ENCODE measurements around the gene DHRS2.

The DHRS2 gene

GRCh38 chr14:23600806-23601205 lies 35.4 kb upstream of the DHRS2 start:
- no peak overlapping the region for H3K27ac ChIP-seq
- H3K4me3 ChIP-seq (ENCODE audit: low read depth, low read length): no peak overlapping the region
- no peak for DNase-seq
- no peaks in the 10 kb centered on the region for H3K36me3 ChIP-seq
- TF ChIP-seq CTCF (IDR thresholded peaks at IDR 0.05; ENCODE audit: low read depth, low read length): no peak
- H3K27me3 ChIP-seq (ENCODE audit: insufficient read depth, low read depth, severe bottlenecking): no peaks in the 10 kb centered on the region
- no peaks in the 10 kb centered on the region for H3K9me3 ChIP-seq (ENCODE audit: severe bottlenecking)

DNA sequence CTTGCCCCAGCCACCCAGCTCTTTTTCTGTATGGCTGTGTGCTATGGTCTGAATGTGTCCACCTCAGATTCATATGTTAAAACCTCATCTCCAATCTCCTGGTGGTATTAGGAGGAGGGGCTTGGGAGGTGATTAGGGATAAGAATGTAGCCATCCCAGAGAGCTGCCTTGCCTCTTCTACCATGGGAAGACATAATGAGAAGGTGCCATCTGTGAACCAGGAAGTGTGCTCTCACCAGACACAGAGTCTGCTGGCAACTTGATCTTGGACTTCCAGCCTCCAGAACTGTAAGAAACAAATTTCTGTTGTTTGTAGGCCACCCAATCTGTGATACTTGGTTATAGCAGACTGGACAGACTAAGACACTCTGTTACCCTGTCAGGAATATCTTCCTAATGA lies 34.7 kb upstream of the DHRS2 start:
- Histone ChIP-seq H3K4me3 (ENCODE audit: low read depth, low read length) (no peak overlapping the region), H3K27ac (no peak overlapping the region), H3K27me3 (ENCODE audit: insufficient read depth, low read depth, severe bottlenecking) (no peaks in the 10 kb centered on the region), H3K36me3 (no peaks in the 10 kb centered on the region), H3K9me3 (ENCODE audit: severe bottlenecking) (no peaks in the 10 kb centered on the region)
- TF ChIP-seq CTCF (IDR thresholded peaks at IDR 0.05; ENCODE audit: low read depth, low read length): no peak
- no peak for DNase-seq

GRCh38 chr14:23601845-23602180 lies 34.4 kb upstream of the DHRS2 start:
- H3K4me3 ChIP-seq (ENCODE audit: low read depth, low read length): no peak overlapping the region
- no peak overlapping the region for H3K27ac ChIP-seq
- no peaks in the 10 kb centered on the region for H3K27me3 ChIP-seq (ENCODE audit: insufficient read depth, low read depth, severe bottlenecking)
- no peaks in the 10 kb centered on the region for H3K9me3 ChIP-seq (ENCODE audit: severe bottlenecking)
- H3K36me3 ChIP-seq: no peaks in the 10 kb centered on the region
- no peak for DNase-seq
- no peak for TF ChIP-seq CTCF (IDR thresholded peaks at IDR 0.05; ENCODE audit: low read depth, low read length)

DNA sequence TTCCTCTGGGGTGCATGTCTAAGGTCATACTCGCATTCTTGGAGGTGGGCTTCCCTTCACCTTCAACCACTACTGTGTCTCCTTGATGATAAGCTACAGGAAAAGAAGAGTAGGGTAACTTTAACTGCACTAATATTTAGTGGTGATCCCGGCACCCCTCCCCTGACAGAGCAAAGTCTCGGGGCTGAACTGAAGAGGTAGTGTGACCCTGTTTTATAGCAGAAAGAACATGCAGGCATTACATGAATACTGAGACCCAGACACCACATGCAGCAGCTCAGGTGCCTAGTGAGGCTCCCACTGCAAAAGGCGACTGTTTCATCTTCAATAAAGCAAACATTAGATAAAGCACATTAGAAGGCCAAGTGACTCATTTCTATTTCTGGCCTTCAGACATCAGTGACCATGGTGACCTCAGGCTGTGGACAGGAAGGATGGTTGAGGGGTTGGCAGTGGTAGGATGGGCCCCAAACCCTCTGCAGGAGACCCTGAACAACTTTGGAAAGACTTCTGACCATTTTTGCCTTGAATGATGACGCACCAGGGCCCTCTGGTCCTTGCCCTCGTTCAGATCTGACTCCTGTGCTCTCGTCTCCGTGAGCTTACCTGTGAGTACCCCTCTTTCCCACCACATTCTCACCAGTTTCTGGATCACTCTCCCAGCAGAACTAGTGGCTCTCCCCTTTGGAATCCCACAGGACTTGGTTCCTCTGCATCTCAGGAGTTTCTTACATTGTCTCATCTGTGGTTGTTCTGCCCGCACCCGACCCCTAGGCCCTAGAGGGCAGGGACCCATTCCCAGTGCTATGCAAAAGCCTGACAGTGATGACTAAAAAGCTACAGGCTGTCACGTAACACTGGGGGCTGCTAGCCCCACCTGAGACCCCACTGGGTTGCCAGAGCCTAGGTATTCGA lies 33.7 kb upstream of the DHRS2 start:
- Histone ChIP-seq H3K9me3 (ENCODE audit: severe bottlenecking) (no peaks in the 10 kb centered on the region), H3K4me3 (ENCODE audit: low read depth, low read length) (no peak overlapping the region), H3K36me3 (no peaks in the 10 kb centered on the region), H3K27ac (no peak overlapping the region), H3K27me3 (ENCODE audit: insufficient read depth, low read depth, severe bottlenecking) (no peaks in the 10 kb centered on the region)
- no peak for TF ChIP-seq CTCF (IDR thresholded peaks at IDR 0.05; ENCODE audit: low read depth, low read length)
- DNase-seq: no peak

GRCh38 chr14:23603103-23603502 lies 33.1 kb upstream of the DHRS2 start:
- Histone ChIP-seq H3K36me3 (no peaks in the 10 kb centered on the region), H3K27ac (no peak overlapping the region), H3K27me3 (ENCODE audit: insufficient read depth, low read depth, severe bottlenecking) (no peaks in the 10 kb centered on the region), H3K9me3 (ENCODE audit: severe bottlenecking) (no peaks in the 10 kb centered on the region), H3K4me3 (ENCODE audit: low read depth, low read length) (no peak overlapping the region)
- no peak for TF ChIP-seq CTCF (IDR thresholded peaks at IDR 0.05; ENCODE audit: low read depth, low read length)
- no peak for DNase-seq

DNA sequence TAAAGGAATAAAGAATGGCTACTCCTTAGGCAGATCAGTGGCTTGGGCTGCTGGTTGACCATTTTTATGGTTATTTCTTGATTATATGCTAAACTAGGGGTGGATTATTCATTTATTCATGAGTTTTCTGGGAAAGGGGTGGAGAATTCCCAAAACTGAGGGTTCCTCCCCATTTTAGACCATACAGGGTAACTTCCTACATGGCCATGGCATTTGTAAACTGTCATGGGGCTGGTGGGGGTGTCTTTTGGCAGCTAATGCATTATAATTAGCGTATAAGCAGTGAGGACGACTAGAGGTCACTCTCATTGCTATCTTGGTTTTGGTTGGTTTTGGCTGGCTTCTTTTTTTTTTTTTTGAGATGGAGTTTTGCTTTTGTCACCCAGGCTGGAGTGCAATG lies 32.0 kb upstream of the DHRS2 start:
- Histone ChIP-seq H3K9me3 (ENCODE audit: severe bottlenecking) (no peaks in the 10 kb centered on the region), H3K4me3 (ENCODE audit: low read depth, low read length) (no peak overlapping the region), H3K36me3 (no peaks in the 10 kb centered on the region), H3K27me3 (ENCODE audit: insufficient read depth, low read depth, severe bottlenecking) (no peaks in the 10 kb centered on the region), H3K27ac (no peak overlapping the region)
- no peak for TF ChIP-seq CTCF (IDR thresholded peaks at IDR 0.05; ENCODE audit: low read depth, low read length)
- no peak for DNase-seq
